HepG2 (cell line): ENCODE measurements around the gene C20orf204. TPM values are rescaled to one million over a fixed set of nuclear protein-coding genes. Genes with fewer than 3 reads are reported as not detected.

Source experiments
- CAMTA2 ChIP-seq: sonication (generic); formaldehyde crosslinking; IDR thresholded peaks from 2 replicates; pipeline ENCODE4 v1.4.0; 2020; ENCODE audit warnings: mild to moderate bottlenecking, missing genetic modification reagents, borderline replicate concordance
- NR2F2 ChIP-seq: IDR thresholded peaks from 2 replicates; pipeline ENCODE4 v1.6.1; 2012; ENCODE audit warnings: low read depth, inconsistent platforms, borderline replicate concordance
- ZNF101 ChIP-seq: sonication (generic); formaldehyde crosslinking; IDR thresholded peaks from 2 replicates; pipeline ENCODE4 v1.4.0; 2020; ENCODE audit warnings: mild to moderate bottlenecking, low read depth, missing genetic modification reagents, borderline replicate concordance
- ZNF318 ChIP-seq: sonication (generic); formaldehyde crosslinking; IDR thresholded peaks from 2 replicates; pipeline ENCODE4 v1.4.0; 2020; ENCODE audit warnings: mild to moderate bottlenecking, missing genetic modification reagents
- ZNF343 ChIP-seq: sonication (generic); formaldehyde crosslinking; IDR thresholded peaks from 2 replicates; pipeline ENCODE4 v1.4.0; 2020; ENCODE audit warnings: mild to moderate bottlenecking, missing genetic modification reagents
- ZNF432 ChIP-seq: sonication (generic); formaldehyde crosslinking; IDR thresholded peaks from 2 replicates; pipeline ENCODE4 v1.5.0; 2020; ENCODE audit warnings: missing genetic modification reagents, mild to moderate bottlenecking, borderline replicate concordance
- ZNF772 ChIP-seq: sonication (generic); formaldehyde crosslinking; IDR thresholded peaks from 2 replicates; pipeline ENCODE4 v1.5.0; 2020; ENCODE audit warnings: mild to moderate bottlenecking, missing genetic modification reagents
- ZNF850 ChIP-seq: sonication (generic); formaldehyde crosslinking; conservative IDR thresholded peaks from 2 replicates; pipeline ENCODE4 v1.9.0; 2021; ENCODE audit warnings: mild to moderate bottlenecking, missing genetic modification reagents
- polyA plus RNA-seq, 8 experiments: library from polyadenylated mRNA; depleted of rRNA in 3 of 8; stranded (reverse) in 7 of 8; unstranded in 1 of 8; fragments of >200 nt; fragmentation: Illumina TruSeq in 4 of 8; extraction: Trizol in 4 of 8; gene quantifications; 2 replicates each; pipeline versions ENCODE4 v1.2.1 to v1.2.3, GENCODE V29; 2011 to 2016; ENCODE audit warnings: low read depth in 4 of 8, missing spikeins in 1 of 8, mixed read lengths in 1 of 8; ENCODE audit not compliant: insufficient read depth in 1 of 8
- total RNA-seq, 5 experiments: library from RNA; depleted of rRNA; stranded (reverse); fragments of >200 nt; fragmentation: Illumina TruSeq; extraction: Trizol; gene quantifications; 2 replicates each; pipeline ENCODE4 v1.2.3, GENCODE V29; 2016; ENCODE audit warnings: low read depth in 1 of 5

Gene C20orf204
- total and polyA plus RNA-seq, 2 of the 13 experiments (the other 11 are each of a cell fraction or from before 2014, with no cell fraction given), result 22.1 to 80.0 TPM

- TF ChIP-seq ZNF318 (0 out of 2 replicates have a peak, but pooled peaks have one; percentile 15), NR2F2 (peak; percentile 44; the same call in 1 of the 2 replicates), ZNF101 (CRISPR knock-in tag) (no peak), CAMTA2 (CRISPR knock-in tag) (no peak), ZNF850 (no peak), ZNF432 (CRISPR knock-in tag) (0 out of 2 replicates have a peak, but pooled peaks have one; percentile 5), ZNF343 (CRISPR knock-in tag) (no peak), ZNF772 (CRISPR knock-in tag) (peak; percentile 73; the same call in 1 of the 2 replicates)
Observed at GRCh38 chr20:64037199-64037497, 1.2 kb downstream of the C20orf204 start (continued).
